ENCODE measurements around the gene TAGLN.

DNA sequence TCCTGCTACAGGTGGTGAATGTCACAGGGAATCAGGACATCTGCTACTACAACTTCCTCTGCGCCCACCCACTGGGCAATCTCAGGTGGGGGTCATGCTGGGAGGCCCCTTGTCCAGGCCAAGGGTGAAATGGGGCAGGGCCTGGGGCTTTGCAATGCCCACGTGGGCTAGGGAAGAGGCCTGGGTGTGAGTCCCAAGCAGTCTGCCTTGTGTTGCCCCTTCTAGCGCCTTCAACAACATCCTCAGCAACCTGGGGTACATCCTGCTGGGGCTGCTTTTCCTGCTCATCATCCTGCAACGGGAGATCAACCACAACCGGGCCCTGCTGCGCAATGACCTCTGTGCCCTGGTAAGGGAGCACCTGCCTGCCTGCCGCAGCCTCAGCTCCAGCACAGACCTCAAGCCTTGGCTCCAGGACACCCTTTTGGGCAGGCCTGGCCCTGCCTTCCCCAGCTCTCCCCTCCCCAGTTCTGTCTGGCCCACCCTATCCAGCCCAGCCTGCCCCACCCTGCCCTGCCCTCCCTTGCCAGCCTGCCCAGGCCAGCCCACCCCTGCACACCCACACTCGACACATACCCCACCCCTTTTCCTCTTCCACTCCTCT lies 9.1 kb upstream of the TAGLN start:
- TF ChIP-seq CTCF (IDR thresholded peaks at IDR 0.05; ENCODE audit: low read depth, low read length, poor library complexity, severe bottlenecking) (no peak), EZH2phosphoT487 (IDR thresholded peaks at IDR 0.05; ENCODE audit: borderline replicate concordance, low read length) (no peak)

Data from DOHH2 (cell line).